SH-SY5Y (cell line): Measurements from ENCODE around the gene TENM4.

ENCODE experiments used
- GATA2 ChIP-seq: IDR thresholded peaks from 2 replicates; pipeline ENCODE4 v1.6.1; 2011; ENCODE audit warnings: mild to moderate bottlenecking, low read depth, low read length
- GATA3 ChIP-seq: IDR thresholded peaks from 2 replicates; pipeline ENCODE4 v1.6.1; 2011; ENCODE audit warnings: low read depth, mild to moderate bottlenecking, low read length, moderate library complexity

TENM4 gene

DNA sequence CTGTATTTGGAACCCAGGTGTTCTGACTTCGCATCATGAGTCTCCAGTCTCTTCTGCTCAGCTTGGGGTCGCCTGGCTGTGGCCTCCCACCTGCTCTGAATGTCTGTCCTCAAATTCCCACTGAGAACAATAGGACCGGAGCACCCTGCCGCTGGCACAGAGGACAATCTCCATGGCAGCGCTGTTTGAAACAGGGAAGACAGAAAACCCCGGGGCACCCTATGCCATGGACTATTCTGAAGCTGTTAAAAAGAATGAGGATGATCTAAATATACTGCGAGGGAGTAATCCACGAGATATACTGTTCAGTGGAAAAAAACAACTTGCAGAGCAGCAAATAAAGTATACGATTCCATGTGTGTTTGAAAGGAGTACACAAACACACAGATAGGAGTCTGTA lies 450.6 kb downstream of the TENM4 start:
- TF ChIP-seq GATA2 (no peak), GATA3 (no peak)

- TF ChIP-seq GATA3: no peak
- no peak for TF ChIP-seq GATA2
Measured at GRCh38 chr11:78987748-78988147, 453.1 kb downstream of the TENM4 start.

DNA sequence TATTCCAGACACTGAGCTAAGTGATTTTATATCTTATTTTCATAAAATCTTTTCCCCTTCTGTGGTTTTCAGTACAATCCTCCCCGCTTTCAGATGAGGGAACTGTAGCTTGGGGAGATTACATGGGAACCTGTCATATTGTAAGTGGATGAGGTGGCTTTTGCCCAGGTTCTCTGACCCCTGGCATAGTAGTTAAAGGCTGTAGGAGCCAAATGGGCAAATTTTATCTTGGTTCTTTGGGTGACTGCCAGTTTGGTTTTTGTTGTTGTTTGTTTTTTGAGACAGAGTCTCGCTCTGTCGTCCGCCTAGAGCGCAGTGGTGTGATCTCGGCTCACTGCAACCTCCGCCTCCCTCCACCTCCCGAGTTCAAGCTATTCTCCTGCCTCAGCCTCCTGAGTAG lies 454.5 kb downstream of the TENM4 start:
- no peak for TF ChIP-seq GATA2

DNA sequence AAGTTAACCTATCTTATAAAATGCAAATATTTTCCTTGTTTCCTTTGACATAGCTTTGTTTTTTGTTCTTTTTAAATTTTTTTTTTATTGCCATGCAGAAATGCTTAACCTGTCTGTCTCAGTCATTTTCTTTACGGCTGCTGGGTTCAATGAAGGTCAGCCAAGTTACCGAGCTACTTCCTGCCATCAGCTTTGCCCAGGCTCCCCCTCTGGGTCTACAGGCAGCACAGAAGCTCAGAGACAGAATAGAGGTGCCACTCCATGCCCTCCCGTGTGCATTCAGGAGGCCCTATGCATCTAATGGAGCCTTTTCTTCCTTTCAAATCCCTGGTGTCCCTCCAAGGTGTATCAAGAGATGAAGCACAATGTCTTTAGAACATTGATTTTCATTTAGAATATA lies 455.2 kb downstream of the TENM4 start:
- no peak for TF ChIP-seq GATA2
- TF ChIP-seq GATA3: no peak

- TF ChIP-seq GATA2: peak; percentile 28; the same call in 1 of the 2 replicates
- no peak for TF ChIP-seq GATA3
Measured at GRCh38 chr11:78982473-78982872, 458.4 kb downstream of the TENM4 start.

DNA sequence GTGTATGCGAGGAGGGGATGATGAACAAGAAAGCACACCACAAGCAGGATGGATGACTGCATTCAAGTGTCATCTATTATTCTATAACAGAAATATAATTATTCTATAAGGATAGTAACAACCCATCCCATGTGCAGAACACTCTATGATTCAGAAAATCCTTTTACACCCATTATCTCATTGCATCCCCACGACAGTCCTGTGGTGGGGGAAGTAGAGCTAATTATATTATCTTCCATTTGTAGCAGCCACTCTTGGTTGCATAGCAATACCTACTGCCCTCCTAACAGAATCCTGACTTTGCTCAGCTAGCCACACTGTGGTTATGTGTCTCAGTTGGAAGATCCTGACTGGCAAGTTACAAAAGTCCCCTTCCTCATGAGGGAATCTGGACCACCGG lies 459.7 kb downstream of the TENM4 start:
- no peak; the same call in 1 of the 2 replicates for TF ChIP-seq GATA2
- no peak for TF ChIP-seq GATA3

- no peak for TF ChIP-seq GATA2
- no peak for TF ChIP-seq GATA3
Measured at GRCh38 chr11:78978831-78979230, 462.0 kb downstream of the TENM4 start.

DNA sequence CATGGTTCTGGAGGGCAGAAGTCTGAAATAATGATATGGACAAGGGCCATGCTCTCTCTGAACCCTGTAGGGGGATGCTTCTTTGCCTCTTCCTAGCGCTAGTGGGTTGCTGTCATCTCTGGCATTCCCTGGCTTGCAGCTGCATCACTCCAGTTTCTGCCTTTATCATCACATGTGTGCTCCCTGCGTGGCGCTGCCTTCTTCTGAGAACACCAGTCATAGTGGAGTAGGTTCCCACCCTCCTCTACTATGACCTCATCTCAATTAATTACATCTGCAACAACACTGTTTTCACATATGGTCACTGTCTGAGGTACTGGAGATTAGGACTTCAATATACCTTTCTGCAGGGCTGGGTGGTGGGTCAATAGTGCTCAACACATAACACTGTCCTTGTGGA lies 463.8 kb downstream of the TENM4 start:
- TF ChIP-seq GATA3 (no peak), GATA2 (no peak)

GRCh38 chr11:78975081-78975480 lies 465.7 kb downstream of the TENM4 start:
- no peak for TF ChIP-seq GATA2
- no peak for TF ChIP-seq GATA3

- no peak for TF ChIP-seq GATA3
- no peak for TF ChIP-seq GATA2
Measured at GRCh38 chr11:78973876-78974275, 467.0 kb downstream of the TENM4 start.

DNA sequence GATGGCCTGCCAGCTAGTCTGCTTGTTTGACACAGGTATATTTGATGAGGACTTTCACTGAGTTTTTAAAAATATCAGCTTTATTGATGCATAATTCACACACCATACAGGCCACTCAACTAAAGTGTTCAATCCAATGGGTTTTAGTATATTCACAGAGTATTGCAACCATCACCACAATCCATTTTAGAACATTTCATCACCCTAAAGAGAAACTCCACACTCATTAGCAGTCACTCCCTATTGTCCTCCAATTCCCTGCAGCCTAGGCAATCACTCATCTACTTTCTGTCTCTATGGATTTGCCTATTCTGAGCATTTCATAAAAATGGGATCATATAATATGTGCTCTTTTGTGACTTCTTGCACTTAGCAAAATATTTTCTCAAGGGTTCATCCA lies 468.2 kb downstream of the TENM4 start:
- TF ChIP-seq GATA3 (no peak), GATA2 (no peak)

GRCh38 chr11:78972177-78972576 lies 468.7 kb downstream of the TENM4 start:
- TF ChIP-seq GATA3 (no peak), GATA2 (no peak)

- TF ChIP-seq GATA2: no peak
- no peak for TF ChIP-seq GATA3
Measured at GRCh38 chr11:78967811-78968210, 473.0 kb downstream of the TENM4 start.

DNA sequence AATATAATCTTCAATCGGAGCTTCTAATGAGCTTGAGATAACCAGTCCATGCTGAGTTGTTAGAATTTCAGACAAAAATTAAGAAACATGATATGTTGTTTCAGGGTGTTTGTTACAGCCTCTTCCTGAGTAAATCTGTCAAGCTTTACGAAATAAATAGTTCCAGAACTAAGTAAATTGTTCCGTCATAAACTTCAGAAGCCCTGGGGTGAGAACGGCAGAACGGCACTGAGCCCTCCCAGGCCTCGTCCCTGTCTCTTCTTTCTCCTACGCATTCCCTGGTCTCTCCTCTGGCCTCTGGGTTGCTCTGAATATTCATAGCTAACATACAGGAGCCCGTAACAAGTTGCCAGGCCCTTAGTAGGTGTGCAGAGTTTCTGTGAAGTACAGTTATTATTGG lies 475.4 kb downstream of the TENM4 start:
- TF ChIP-seq GATA3 (no peak), GATA2 (no peak)

DNA sequence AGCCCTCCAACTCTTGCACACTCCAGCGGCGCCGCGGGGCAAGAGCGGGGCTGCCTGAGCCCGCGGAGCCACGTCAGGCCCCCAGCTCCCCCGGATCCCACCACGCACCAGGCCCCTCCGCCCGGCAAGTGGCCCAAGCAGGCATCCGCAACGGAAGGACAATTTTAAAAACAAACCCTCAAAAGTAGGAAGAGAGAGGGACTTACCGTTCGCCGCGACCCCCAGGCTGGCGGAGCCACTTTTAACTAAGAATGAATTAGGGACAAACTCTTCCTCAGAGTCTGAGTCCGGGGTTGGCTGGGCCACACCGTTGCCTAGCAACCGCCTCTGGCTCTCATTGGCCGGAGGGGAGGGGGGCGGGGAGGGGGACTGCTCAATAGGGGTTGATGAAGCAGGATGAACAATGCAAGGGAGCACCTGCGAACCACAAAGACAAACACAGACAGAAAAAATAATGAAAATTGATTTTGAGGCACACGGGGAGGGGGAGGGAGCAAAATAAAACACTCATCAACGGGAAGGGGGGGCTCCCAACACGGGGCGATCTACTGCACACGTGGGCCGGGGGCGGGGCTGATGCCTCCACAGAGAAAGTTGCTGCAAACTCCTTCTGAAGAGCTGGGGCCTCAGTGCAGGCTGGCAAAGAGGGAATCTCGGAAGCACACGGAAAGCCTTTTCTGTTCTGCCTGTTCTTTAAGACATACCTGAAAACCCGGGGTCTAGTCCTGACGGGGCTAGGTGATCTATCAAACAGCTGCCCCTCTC lies 478.7 kb downstream of the TENM4 start:
- TF ChIP-seq GATA3 (no peak), GATA2 (no peak)

DNA sequence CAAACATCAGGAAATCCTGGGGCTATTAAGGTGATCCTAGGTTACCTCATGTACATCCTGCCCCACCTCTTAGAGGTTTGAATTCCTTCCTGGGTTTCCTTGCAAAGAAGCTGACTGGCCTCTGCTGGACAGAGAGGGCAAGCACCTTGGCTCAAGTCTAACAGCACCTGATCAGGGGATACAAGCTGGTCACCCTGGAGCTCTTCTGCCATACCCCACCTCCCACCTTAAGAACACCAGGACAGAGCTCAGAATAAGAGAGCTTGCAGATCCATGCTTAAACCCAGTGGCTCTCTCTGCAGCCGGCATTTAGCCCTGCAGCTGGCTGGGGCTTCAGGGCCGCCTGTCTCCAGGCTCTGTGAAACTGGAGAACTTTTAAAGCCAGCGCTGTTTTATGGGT lies 479.6 kb downstream of the TENM4 start:
- TF ChIP-seq GATA2 (no peak), GATA3 (no peak)

- TF ChIP-seq GATA2 (no peak), GATA3 (no peak)
Measured at GRCh38 chr11:78958444-78958843, 482.4 kb downstream of the TENM4 start.
